WI38 (cell line): ENCODE results near the gene WWOX.

Experiments used
- H3K4me3 ChIP-seq: 2 replicates; pipeline ENCODE4 v1.5.1; 2011; ENCODE audit warnings: low read depth, mild to moderate bottlenecking, control low read depth, low read length
- TF ChIP-seq, protein P1 (sequence below): IDR thresholded peaks from 2 replicates; pipeline ENCODE4 v1.5.1; 2012; ENCODE audit warnings: low read depth, mild to moderate bottlenecking, control low read depth, low read length

The WWOX gene

DNA sequence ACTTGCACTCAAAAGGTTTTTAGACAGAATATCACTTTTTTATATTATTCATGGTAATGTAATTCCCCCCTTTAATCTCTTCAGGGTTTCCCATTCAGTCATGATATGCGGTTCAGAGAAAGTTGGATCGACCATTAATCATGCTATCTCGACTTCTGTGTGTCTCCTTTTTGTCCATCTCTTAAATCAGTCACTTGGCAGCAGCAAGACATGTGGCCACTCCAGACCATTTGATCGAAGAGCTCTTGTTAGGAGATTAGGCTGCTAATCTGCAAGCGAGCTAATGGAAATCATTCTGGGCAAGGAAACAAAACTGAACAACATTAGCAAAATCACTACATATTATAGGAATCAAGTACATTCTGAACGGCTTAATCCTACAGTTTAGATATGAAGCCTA is 449.9 kb downstream of the WWOX start:
- TF ChIP-seq, protein P1, sequence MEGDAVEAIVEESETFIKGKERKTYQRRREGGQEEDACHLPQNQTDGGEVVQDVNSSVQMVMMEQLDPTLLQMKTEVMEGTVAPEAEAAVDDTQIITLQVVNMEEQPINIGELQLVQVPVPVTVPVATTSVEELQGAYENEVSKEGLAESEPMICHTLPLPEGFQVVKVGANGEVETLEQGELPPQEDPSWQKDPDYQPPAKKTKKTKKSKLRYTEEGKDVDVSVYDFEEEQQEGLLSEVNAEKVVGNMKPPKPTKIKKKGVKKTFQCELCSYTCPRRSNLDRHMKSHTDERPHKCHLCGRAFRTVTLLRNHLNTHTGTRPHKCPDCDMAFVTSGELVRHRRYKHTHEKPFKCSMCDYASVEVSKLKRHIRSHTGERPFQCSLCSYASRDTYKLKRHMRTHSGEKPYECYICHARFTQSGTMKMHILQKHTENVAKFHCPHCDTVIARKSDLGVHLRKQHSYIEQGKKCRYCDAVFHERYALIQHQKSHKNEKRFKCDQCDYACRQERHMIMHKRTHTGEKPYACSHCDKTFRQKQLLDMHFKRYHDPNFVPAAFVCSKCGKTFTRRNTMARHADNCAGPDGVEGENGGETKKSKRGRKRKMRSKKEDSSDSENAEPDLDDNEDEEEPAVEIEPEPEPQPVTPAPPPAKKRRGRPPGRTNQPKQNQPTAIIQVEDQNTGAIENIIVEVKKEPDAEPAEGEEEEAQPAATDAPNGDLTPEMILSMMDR: no peak
- H3K4me3 ChIP-seq: no peak overlapping the region

DNA sequence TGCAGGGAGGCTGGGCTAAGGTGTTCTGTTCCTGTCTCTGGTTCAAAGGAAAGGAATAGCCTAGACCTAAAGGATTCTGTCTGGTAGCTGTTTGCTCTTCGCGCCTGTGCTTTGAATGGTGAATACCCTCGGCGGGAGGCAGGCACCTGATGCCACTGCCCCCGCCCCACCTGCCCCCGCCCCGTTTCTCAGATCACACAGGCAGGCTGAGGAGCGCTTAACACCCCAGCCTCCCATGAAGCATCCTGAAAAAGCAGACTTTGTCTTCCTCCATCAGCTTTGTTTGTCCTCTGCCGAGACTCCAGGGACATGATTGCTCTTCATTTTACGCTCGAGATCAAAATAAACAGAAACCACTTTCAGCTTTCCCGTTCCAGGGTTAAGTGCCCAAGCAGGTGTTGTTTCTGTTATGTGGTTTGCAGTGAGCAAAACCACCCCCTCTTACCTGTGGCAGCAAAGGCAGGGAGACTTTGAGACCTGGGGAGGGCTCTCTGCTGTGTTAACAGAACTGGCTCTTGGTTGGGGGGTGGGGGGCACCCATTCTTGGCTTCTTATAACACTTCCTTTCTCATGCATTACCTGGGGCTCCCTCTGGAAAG is 452.1 kb downstream of the WWOX start:
- H3K4me3 ChIP-seq: no peak overlapping the region
- TF ChIP-seq, protein P1: no peak

DNA sequence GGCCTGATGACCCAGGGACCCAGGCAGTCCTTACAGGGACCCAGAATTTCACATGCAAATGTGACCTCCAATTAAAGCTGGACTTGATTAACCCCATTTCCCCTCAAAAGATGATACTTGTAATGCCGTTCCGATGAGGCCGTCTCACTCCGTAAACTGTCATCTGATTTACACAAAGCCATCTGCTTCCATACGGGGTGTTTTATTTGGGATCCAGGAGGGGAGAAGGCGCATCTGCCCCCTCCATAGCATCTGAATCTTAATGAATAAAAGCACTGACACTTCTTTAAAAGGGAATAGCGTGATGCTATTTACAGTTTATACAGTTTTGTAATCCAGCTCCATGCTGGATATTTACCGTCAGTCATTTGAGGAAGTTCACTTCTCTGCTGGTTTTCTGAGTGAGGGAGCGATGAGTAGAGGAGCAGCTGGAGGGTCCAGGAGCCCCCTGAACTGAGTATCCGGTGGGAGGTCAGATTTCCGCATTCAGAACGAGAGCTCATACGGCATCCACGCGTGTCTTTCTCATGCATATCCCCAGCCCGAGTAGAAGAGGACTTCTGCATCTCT is 452.7 kb downstream of the WWOX start:
- TF ChIP-seq, protein P1: no peak
- H3K4me3 ChIP-seq: no peak overlapping the region

DNA sequence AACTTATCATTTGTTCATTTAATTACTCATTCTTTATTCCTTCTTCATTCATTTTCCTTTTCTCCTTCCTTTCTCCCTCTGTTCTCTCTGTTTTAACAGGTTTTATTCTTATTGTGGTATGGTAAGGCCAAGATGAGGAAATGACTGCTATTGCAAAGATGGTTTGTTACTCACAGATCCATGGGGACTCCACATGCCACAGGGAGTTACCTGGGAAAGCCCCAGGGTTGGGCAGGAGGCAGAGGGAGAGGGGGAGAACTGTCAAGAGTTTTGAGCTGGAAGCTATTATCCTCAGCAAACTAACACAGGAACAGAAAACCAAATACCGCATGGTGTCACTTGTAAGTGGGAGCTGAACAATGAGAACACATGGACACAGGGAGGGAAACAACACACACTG is 453.3 kb downstream of the WWOX start:
- H3K4me3 ChIP-seq: no peak overlapping the region
- TF ChIP-seq, protein P1: no peak

DNA sequence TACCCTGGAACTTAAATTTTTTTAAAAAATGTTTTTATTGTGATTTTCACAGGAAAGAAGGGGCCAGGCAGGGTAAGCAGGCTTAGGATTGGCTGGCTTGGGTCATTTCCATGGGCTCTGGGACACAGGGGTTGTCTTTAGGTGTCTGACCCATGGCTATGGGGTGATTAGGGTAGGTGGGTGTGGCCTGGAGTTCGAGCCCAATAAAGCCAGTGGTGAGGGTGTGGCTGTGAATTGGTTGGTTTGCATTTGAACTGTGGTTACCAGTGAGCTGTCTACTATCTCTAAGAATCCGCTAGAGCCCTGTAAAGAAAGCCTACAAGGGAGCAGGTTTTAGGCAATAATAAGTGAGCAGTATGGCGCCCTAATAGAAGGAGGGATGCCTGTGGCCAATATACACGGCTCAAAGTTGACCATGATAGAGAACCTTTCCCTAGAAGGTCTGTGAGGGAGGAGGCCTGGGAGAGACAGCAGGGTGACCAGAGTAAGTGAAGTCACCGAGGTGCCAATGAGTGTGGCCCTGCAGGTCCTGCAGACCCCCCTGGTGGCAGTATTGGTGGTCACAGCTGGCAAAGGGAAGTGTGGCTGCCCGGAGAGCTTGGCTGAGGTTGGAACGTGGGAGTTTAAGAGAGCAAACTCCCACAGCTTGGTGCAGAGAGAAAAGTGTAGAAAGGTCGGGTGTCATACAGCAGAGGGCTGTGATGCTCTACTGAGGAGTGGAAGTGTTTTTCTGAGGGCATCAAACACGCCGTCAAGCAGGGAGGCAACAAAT is 454.0 kb downstream of the WWOX start:
- TF ChIP-seq, protein P1: no peak
- no peak overlapping the region for H3K4me3 ChIP-seq

DNA sequence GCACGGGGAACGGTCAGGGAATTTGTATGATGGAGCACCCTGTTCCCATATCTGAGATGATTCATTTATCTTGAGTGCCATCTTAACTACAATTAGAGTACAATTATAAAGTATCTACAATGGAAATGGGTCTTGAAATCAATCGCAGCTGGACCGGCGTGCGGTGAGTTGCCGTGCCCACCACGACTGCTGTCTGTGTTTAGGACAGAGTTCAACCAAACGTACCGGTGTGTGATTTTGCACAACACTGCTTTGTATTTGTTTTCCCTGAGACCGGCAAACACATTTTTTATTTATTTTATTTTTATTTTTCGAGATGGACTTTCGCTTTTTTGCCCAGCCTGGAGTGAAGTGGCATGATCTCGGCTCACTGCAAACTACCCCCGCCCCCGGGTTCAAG is 457.0 kb downstream of the WWOX start:
- TF ChIP-seq, protein P1: no peak
- no peak overlapping the region for H3K4me3 ChIP-seq

DNA sequence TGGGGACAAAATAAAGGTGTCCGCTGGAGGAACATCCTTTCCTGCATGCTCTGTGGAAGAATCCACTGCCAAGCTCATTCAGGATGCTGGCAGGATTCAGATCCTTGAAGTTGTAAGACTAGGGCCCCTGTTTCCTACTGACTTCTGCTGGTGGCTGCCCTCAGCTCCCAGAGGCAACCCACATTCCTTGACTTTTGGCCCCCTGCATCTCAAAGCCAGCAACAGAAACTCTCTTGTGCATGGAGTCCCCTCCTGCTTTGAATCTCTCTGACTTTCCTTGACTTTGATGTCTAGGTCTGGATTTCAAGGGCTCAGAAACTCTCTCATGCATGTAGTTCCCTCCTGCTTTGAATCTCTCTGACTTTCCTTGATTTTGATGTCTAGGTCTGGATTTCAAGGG is 461.5 kb downstream of the WWOX start:
- H3K4me3 ChIP-seq: no peak overlapping the region
- TF ChIP-seq, protein P1: no peak
